Nephron progenitor cell (in vitro differentiated cells): Measurements from ENCODE around the gene ALOXE3.
A peak's percentile ranks its signal among the peaks of the same experiment; 100 is the strongest.

Source experiments
- DNase-seq: peaks from one replicate; pipeline ENCODE4 v3.0.0; 2021
- H3K27ac Mint-ChIP-seq: 2 replicates; pipeline ENCODE4 v1.8.0; 2021; ENCODE audit warnings: mild to moderate bottlenecking, moderate library complexity, mixed read lengths
- H3K27me3 Mint-ChIP-seq: 2 replicates; pipeline ENCODE4 v1.8.0; 2021; ENCODE audit warnings: mild to moderate bottlenecking, low read depth, mixed read lengths; ENCODE audit not compliant: poor library complexity
- H3K36me3 Mint-ChIP-seq: 2 replicates; pipeline ENCODE4 v1.8.0; 2021; ENCODE audit warnings: low read depth, mixed read lengths
- H3K4me1 Mint-ChIP-seq: 2 replicates; pipeline ENCODE4 v1.8.0; 2021; ENCODE audit warnings: mixed read lengths
- H3K4me3 Mint-ChIP-seq: 2 replicates; pipeline ENCODE4 v1.8.0; 2021; ENCODE audit warnings: mild to moderate bottlenecking, moderate library complexity, mixed read lengths
- H3K9me3 Mint-ChIP-seq: 2 replicates; pipeline ENCODE4 v1.8.0; 2021; ENCODE audit warnings: mild to moderate bottlenecking, moderate library complexity, mixed read lengths
- TF ChIP-seq, protein P1 (sequence below): fragments of 200-600 bp; sonication (generic); IDR thresholded peaks from 2 replicates; pipeline ENCODE4 v1.5.0; 2021; ENCODE audit warnings: antibody characterized with exemption

The ALOXE3 gene

GRCh38 chr17:8152112-8152775 is 33.9 kb upstream of the ALOXE3 start, which contains the start of gene PER1:
PER1 (minus strand) TSS chr17:8152404; CDS start chr17:8150706, 1,698 bp downstream.
- Mint-ChIP-seq H3K27me3 (no peaks in the 10 kb centered on the region), H3K4me3 (peak within 1 kb of the TSS; percentile 96), H3K4me1 (peaks cover 12% of the 10 kb centered on the region), H3K36me3 (peaks cover 17% of the 10 kb centered on the region), H3K9me3 (no peaks in the 10 kb centered on the region), H3K27ac (peak within 1 kb of the TSS; percentile 98)
- TF ChIP-seq, protein P1, sequence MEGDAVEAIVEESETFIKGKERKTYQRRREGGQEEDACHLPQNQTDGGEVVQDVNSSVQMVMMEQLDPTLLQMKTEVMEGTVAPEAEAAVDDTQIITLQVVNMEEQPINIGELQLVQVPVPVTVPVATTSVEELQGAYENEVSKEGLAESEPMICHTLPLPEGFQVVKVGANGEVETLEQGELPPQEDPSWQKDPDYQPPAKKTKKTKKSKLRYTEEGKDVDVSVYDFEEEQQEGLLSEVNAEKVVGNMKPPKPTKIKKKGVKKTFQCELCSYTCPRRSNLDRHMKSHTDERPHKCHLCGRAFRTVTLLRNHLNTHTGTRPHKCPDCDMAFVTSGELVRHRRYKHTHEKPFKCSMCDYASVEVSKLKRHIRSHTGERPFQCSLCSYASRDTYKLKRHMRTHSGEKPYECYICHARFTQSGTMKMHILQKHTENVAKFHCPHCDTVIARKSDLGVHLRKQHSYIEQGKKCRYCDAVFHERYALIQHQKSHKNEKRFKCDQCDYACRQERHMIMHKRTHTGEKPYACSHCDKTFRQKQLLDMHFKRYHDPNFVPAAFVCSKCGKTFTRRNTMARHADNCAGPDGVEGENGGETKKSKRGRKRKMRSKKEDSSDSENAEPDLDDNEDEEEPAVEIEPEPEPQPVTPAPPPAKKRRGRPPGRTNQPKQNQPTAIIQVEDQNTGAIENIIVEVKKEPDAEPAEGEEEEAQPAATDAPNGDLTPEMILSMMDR = no peak
- peak; percentile 94 for DNase-seq

GRCh38 chr17:8151641-8152111 is 33.4 kb upstream of the ALOXE3 start:
- no peaks in the 10 kb centered on the region for H3K27me3 Mint-ChIP-seq
- DNase-seq = peak; percentile 52
- H3K4me3 Mint-ChIP-seq = peak overlapping the region; percentile 96
- H3K36me3 Mint-ChIP-seq = peaks cover 20% of the 10 kb centered on the region
- H3K9me3 Mint-ChIP-seq = no peaks in the 10 kb centered on the region
- H3K27ac Mint-ChIP-seq = peak overlapping the region; percentile 98
- TF ChIP-seq, protein P1 = no peak
- H3K4me1 Mint-ChIP-seq = peaks cover 12% of the 10 kb centered on the region

DNA sequence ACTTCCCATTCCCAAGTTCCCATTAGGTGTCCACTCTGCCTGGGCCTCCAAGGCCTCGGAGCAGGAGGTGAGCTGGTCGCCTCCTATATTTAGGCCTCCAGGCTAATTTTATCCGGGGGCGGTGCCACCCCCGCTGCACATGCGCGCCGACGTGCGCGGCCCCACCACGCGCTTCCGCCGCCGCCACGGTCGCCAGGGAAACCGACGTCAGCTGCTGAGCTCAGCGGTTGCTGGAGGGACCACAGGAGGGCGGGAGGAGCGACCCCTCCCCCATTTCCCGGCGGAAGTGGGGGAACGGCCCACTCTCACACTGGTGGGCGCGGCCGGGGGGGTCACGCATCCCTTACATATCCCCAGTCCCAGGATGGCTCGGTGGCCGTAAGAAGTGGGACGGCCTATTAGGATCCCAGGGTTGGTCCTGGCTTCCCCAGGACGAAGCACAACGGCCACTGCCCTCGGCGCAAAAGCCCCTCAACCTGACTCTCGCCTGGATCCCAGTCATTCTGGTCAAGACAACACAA is 32.9 kb upstream of the ALOXE3 start:
- H3K27me3 Mint-ChIP-seq = no peaks in the 10 kb centered on the region
- peak; percentile 85 for DNase-seq
- peak overlapping the region; percentile 96 for H3K4me3 Mint-ChIP-seq
- peaks cover 25% of the 10 kb centered on the region for H3K36me3 Mint-ChIP-seq
- H3K4me1 Mint-ChIP-seq = peaks cover 12% of the 10 kb centered on the region
- TF ChIP-seq, protein P1 = no peak
- no peaks in the 10 kb centered on the region for H3K9me3 Mint-ChIP-seq
- peak overlapping the region; percentile 98 for H3K27ac Mint-ChIP-seq

GRCh38 chr17:8150194-8151119 is 32.1 kb upstream of the ALOXE3 start:
- Mint-ChIP-seq H3K27me3 (no peaks in the 10 kb centered on the region), H3K4me3 (peak overlapping the region; percentile 96), H3K9me3 (no peaks in the 10 kb centered on the region), H3K27ac (no peak overlapping the region), H3K36me3 (peaks cover 29% of the 10 kb centered on the region), H3K4me1 (peaks cover 12% of the 10 kb centered on the region)
- no peak for DNase-seq
- TF ChIP-seq, protein P1 = no peak

DNA sequence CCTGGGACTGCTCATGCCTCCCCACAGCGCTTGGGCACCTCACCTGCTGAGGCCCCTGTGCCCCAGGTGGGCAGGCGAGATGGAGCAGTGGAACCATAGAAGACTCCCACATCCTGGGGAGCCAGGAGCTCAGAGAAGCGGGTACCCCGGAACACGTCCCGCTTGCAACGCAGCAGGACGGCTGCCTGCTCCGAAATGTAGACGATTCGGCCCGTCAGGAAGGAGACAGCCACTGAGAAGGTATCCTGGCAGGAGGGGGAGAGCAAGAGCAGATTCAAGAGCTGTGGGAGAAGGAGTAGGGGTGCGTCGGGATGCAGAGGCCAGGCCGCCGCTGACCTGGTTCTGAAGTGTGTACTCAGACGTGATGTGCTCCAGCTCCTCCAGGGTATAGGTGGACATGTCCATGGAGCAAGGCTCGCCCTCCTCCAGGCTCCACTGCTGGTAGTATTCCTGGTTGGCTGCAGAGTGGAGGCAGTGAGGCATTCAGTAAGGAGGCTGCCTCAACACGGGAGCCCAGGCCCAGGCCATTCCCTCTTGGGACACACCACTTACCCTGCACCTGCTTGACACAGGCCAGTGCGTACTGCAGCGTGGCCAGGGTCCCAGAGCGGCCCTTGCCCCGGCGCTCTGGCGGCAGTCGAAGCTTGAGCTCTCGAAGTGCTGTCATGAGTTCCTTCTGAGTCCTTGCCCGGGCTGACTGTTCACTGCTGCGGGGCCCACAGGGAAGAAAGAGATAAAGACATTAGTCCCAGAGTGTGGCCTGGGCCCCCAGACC is 31.3 kb upstream of the ALOXE3 start:
- Mint-ChIP-seq H3K4me1 (peaks cover 12% of the 10 kb centered on the region), H3K27me3 (peaks cover 2% of the 10 kb centered on the region), H3K4me3 (no peak overlapping the region), H3K36me3 (peaks cover 29% of the 10 kb centered on the region), H3K9me3 (no peaks in the 10 kb centered on the region), H3K27ac (no peak overlapping the region)
- TF ChIP-seq, protein P1 = no peak
- DNase-seq = no peak
